LNCaP clone FGC (cell line): Measurements from ENCODE around the gene FOXJ2.
A peak's percentile ranks its signal among the peaks of the same experiment; 100 is the strongest.
"Not testable (repeated sequence)": the region's sequence is repeated elsewhere in the genome, so short reads cannot be mapped to it uniquely, and the experiment has no call there.

Experiments
- DNase-seq: peaks from one replicate; pipeline ENCODE4 v3.0.0-alpha.2; 2011; ENCODE audit warnings: low read depth
- H3K4me3 ChIP-seq: 2 replicates; pipeline ENCODE4 v1.5.1; 2011; ENCODE audit warnings: mild to moderate bottlenecking, low read depth, low read length, control low read depth
- TF ChIP-seq, protein P1 (sequence below): IDR thresholded peaks from 2 replicates; pipeline ENCODE4 v1.5.1; 2012; ENCODE audit warnings: mild to moderate bottlenecking; ENCODE audit not compliant: control insufficient read depth, insufficient read depth; ENCODE audit errors: extremely low read depth

Gene FOXJ2

DNA sequence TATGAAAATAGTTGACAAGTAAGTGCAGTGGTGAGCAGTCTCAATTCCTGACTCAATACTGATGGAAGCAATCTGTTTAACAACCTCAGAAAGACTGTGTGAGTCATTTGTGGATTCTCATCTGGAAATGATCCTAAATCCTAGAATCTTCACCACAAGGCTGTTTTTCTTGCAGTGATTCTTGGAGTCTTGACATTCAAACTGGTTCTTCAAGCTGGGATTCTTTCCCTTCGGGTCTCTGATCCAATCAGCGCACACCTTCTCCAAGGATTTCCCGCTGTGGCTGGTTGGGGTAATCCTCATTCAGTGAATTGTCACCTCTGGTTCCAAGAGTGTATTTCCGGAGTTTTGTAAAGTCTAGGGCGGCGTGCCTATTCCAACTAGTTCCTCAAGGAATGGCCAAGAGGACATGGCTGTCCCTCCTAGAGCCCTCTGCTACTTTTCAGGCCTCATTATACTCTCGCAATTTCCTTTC is 37.7 kb upstream of the FOXJ2 start:
- H3K4me3 ChIP-seq, result no peak overlapping the region
- TF ChIP-seq, protein P1, sequence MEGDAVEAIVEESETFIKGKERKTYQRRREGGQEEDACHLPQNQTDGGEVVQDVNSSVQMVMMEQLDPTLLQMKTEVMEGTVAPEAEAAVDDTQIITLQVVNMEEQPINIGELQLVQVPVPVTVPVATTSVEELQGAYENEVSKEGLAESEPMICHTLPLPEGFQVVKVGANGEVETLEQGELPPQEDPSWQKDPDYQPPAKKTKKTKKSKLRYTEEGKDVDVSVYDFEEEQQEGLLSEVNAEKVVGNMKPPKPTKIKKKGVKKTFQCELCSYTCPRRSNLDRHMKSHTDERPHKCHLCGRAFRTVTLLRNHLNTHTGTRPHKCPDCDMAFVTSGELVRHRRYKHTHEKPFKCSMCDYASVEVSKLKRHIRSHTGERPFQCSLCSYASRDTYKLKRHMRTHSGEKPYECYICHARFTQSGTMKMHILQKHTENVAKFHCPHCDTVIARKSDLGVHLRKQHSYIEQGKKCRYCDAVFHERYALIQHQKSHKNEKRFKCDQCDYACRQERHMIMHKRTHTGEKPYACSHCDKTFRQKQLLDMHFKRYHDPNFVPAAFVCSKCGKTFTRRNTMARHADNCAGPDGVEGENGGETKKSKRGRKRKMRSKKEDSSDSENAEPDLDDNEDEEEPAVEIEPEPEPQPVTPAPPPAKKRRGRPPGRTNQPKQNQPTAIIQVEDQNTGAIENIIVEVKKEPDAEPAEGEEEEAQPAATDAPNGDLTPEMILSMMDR, result no peak
- peak; percentile 72 for DNase-seq

DNA sequence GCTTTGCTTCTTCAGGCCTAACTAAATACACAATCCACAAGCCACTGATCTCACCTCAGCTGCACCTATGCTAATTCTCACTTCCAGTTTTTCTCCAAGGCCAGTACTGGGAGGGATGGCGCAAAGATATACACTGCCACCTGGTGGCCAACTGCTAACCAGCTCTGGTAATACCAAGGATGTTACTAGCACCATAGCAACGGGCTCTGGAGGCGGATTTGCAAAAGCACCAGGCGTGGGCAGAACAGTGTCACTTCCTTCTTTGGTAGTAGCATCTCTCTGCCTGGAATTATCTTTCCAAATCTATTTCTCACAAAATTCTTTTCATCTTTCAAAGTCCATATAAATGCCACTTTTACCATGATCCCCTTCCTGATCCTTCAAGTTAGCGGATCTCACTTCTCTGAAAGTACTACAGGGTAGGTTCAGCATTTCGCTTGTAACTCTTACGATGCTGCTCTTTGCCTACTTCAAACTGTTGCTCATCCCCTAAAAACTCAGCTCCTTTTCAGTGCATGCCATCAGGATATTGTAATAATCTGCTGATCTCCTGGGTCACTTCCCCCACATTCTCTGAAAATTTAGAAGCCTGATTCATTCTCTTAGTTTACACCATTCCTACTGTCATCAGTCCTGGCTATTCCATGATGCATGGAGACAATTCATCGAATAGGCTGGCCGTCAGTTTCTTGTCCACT is 37.1 kb upstream of the FOXJ2 start:
- H3K4me3 ChIP-seq, result no peak overlapping the region
- TF ChIP-seq, protein P1, result peak; percentile 80
- peak; percentile 46 for DNase-seq

DNA sequence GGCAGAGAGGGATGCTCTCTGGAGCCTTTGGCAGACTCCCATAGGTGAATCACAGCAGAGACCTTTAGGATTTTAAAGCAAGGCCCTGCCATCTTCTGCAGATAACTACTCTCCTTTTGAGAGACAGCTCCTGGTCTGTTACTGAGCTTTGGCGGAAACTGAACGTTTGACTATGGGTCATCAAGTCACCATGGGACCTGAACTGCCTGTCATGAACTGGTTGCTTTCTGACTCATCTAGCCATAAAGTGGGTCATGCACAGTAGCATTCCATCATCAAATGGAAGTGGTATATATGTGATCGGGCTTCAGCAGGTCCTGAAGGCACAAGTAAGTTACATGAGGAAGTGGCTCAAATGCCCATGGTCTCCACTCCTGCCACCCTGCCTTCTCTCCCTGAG is 31.7 kb upstream of the FOXJ2 start:
- H3K4me3 ChIP-seq, DNase-seq: not testable (repeated sequence)

DNA sequence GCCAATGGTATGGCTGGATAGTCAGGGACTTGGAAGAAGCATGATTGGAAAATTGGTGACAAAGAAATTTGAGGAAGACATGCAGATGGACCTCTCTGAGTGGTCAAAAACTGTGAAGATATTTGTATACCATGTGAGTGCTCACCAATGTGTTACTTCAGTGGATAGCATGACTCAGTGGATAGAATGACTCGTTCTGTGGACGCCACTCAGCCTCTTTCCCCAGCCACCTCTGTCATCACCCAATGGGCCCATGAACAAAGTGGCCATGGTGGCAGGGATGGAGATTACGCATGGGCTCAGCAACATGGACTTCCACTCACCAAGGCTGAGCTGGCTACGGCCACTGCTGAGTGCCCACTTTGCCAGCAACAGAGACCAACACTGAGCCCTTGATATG is 31.0 kb upstream of the FOXJ2 start:
- not testable (repeated sequence) for DNase-seq, H3K4me3 ChIP-seq

DNA sequence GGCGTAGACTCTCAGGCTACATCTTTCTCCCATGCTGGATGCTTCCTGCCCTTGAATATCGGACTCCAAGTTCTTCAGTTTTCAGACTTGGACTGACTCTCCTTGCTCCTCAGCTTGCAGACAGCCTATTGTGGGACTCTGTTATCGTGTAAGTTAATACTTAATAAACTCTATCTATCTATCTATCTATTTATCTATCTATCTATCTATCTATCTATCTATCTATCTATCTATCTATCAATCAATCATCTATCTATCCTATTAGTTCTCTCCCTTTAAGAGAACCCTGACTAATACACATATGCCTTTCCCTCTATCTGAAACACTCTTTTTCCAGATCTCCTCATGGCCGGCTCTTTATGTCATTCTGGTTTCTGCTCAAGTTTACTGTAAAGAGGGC is 27.6 kb upstream of the FOXJ2 start:
- not testable (repeated sequence) for DNase-seq, H3K4me3 ChIP-seq

DNA sequence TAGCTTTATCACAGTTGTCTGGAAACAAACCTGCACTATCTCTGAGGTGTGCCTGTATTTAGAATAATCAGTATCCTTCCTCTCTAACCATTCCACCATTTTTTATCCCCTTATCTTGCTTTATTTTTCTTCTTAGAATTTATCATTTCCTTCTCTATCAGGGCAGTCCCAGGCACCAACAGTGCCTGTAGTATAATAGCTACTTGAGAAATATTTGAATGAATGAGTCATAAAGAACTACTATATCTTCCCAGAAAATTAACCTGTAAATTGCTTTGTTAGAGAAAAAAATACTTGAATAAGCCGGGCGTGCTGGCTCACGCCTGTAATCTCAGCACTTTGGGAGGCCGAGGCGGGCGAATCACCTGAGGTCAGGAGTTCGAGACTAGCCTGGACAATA is 21.2 kb upstream of the FOXJ2 start:
- no peak for DNase-seq

DNA sequence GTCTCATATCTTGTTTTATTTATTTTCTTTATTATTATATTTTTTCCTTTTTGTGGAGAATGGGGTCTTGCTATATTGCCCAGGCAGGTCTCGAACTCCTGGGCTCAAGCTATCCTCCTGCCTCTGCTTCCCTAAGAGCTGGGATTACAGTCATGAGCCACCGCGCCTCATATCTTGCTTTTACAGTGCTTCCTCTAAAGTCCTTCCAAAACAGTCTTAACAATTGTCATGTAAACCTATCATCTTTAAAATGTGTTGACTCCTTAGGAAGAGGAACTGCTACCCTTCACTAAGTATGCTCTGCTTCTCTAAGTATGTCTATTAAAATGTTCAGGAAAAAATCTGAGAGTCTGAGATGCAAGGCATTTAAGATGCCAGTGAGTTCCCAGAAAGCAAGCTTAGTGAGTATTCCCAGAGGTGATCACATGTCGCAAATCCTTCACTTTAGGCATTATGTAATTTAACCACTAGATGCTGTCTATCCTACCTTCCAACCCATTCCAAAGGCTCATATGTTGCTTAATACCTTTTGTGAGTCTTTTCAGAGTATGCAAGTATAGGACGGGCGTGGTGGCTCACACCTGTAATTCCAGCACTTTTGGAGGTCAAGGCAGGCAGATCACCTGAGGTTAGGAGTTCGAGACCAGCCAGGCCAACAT is 19.7 kb upstream of the FOXJ2 start:
- TF ChIP-seq, protein P1, result no peak
- H3K4me3 ChIP-seq, result no peak overlapping the region
- no peak for DNase-seq

More for the DNA sequence above, 21.2 kb upstream of the FOXJ2 start:
- no peak overlapping the region for H3K4me3 ChIP-seq
- TF ChIP-seq, protein P1, result no peak

DNA sequence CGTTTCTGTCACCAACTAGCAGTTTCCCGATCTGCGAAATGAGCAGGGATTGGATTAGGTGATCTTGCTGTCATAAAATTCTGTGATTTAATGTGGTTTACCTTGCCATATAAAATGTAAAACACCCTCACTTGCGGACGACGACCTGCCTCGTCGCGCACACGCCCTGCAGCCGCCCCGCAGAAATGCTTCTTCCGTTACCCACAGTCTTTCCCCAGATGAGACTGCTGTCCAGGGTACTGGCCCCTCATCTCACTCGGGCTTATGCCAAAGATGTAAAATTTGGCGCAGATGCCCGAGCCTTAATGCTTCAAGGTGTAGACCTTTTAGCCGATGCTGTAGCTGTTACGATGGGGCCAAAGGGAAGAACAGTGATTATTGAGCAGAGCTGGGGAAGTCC is 17.7 kb upstream of the FOXJ2 start:
- TF ChIP-seq, protein P1, result no peak
- no peak overlapping the region for H3K4me3 ChIP-seq
- no peak for DNase-seq

DNA sequence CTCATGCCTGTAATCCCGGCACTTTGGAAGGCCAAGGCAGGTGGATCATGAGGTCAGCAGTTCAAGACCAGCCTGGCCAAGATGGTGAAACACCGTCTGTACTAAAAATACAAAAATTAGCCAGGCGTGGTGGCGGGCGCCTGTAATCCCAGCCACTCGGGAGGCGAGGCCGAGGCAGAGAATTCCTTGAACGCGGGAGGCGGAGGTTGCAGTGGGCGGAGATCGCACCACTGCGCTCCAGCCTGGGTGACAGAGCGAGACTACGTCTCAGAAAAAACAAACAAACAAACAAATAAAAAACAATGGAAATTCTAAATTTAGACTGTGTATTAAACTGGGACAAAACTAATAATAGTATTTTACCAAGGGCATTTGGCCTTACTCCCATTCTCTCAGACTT is 14.3 kb upstream of the FOXJ2 start:
- not testable (repeated sequence) for H3K4me3 ChIP-seq

More for the DNA sequence above, 14.3 kb upstream of the FOXJ2 start:
- DNase-seq, result not testable (repeated sequence)
